H9 (cell line): ENCODE measurements around the gene KDF1. TPM values are rescaled to one million over a fixed set of nuclear protein-coding genes. Genes with fewer than 3 reads are reported as not detected.

Experiments used
- DNase-seq: peaks from one replicate; pipeline ENCODE4 v3.0.0-alpha.2; 2017
- H2AFZ ChIP-seq: one replicate; pipeline ENCODE4 v1.6.1; 2013; ENCODE audit warnings: mild to moderate bottlenecking, low read length, control low read depth, moderate library complexity
- H2AK5ac ChIP-seq: 2 replicates; pipeline ENCODE4 v1.6.1; 2013; ENCODE audit warnings: low read length, control low read depth, mixed read lengths; ENCODE audit not compliant: insufficient read length
- H2BK120ac ChIP-seq: one replicate; pipeline ENCODE4 v1.6.1; 2013; ENCODE audit warnings: low read depth, mild to moderate bottlenecking, low read length, control low read depth, inconsistent platforms; ENCODE audit not compliant: poor library complexity, severe bottlenecking
- H2BK12ac ChIP-seq: 2 replicates; pipeline ENCODE4 v1.6.1; 2013; ENCODE audit warnings: low read length, control low read depth, mixed read lengths, low read depth; ENCODE audit not compliant: insufficient read length
- H2BK15ac ChIP-seq: 2 replicates; pipeline ENCODE4 v1.6.1; 2013; ENCODE audit warnings: low read depth, low read length, control low read depth
- H2BK20ac ChIP-seq: one replicate; pipeline ENCODE4 v1.6.1; 2013; ENCODE audit warnings: low read depth, mild to moderate bottlenecking, low read length, control low read depth, inconsistent platforms; ENCODE audit not compliant: poor library complexity, severe bottlenecking
- H2BK5ac ChIP-seq: 2 replicates; pipeline ENCODE4 v1.6.1; 2013; ENCODE audit warnings: low read length, control low read depth, mixed read lengths; ENCODE audit not compliant: insufficient read length
- H3K14ac ChIP-seq: 2 replicates; pipeline ENCODE4 v1.6.1; 2013; ENCODE audit warnings: low read length, control low read depth; ENCODE audit not compliant: insufficient read depth
- H3K18ac ChIP-seq: 2 replicates; pipeline ENCODE4 v1.6.1; 2013; ENCODE audit warnings: low read depth, mild to moderate bottlenecking, mixed read lengths, low read length, control low read depth; ENCODE audit not compliant: insufficient read length
- H3K23ac ChIP-seq: 2 replicates; pipeline ENCODE4 v1.6.1; 2013; ENCODE audit warnings: low read length, control low read depth, mixed read lengths, low read depth; ENCODE audit not compliant: insufficient read length
- H3K23me2 ChIP-seq: 2 replicates; pipeline ENCODE4 v1.6.1; 2013; ENCODE audit warnings: low read depth, mild to moderate bottlenecking, mixed read lengths, low read length, control low read depth; ENCODE audit not compliant: insufficient read length, poor library complexity, severe bottlenecking
- H3K27ac ChIP-seq: 2 replicates; pipeline ENCODE4 v1.5.1; 2013; ENCODE audit warnings: low read length, control low read depth, mixed read lengths, low read depth; ENCODE audit not compliant: insufficient read length
- H3K27me3 ChIP-seq: 2 replicates; pipeline ENCODE4 v1.6.1; 2013; ENCODE audit warnings: low read length, control low read depth, inconsistent platforms; ENCODE audit not compliant: insufficient read depth
- H3K4ac ChIP-seq: 2 replicates; pipeline ENCODE4 v1.6.1; 2013; ENCODE audit warnings: low read depth, mild to moderate bottlenecking, control low read depth, inconsistent platforms, low read length, moderate library complexity
- H3K4me1 ChIP-seq: 2 replicates; pipeline ENCODE4 v1.6.1; 2013; ENCODE audit warnings: low read length, control low read depth, inconsistent platforms; ENCODE audit not compliant: insufficient read depth
- H3K4me2 ChIP-seq: 2 replicates; pipeline ENCODE4 v1.6.1; 2013; ENCODE audit warnings: low read length, control low read depth, mixed read lengths; ENCODE audit not compliant: insufficient read length, insufficient read depth
- H3K56ac ChIP-seq: 2 replicates; pipeline ENCODE4 v1.6.1; 2013; ENCODE audit warnings: low read depth, mild to moderate bottlenecking, mixed read lengths, low read length, control low read depth; ENCODE audit not compliant: insufficient read length
- H3K79me1 ChIP-seq: 2 replicates; pipeline ENCODE4 v1.6.1; 2013; ENCODE audit warnings: low read depth, mild to moderate bottlenecking, moderate library complexity, low read length, control low read depth, inconsistent platforms; ENCODE audit not compliant: insufficient read depth, poor library complexity, severe bottlenecking
- H3K79me2 ChIP-seq: 2 replicates; pipeline ENCODE4 v1.6.1; 2013; ENCODE audit warnings: low read length, control low read depth, inconsistent platforms; ENCODE audit not compliant: insufficient read depth
- H3K9ac ChIP-seq: 2 replicates; pipeline ENCODE4 v1.6.1; 2013; ENCODE audit warnings: low read length, control low read depth, mixed read lengths; ENCODE audit not compliant: insufficient read length; ENCODE audit errors: extremely low read depth
- H3K9me3 ChIP-seq: one replicate; pipeline ENCODE4 v1.6.1; 2013; ENCODE audit warnings: low read depth, low read length, inconsistent platforms; ENCODE audit not compliant: control insufficient read depth
- H3T11ph ChIP-seq: one replicate; pipeline ENCODE4 v1.6.1; 2013; ENCODE audit warnings: mild to moderate bottlenecking, low read length, control low read depth, inconsistent platforms
- H4K20me1 ChIP-seq: one replicate; pipeline ENCODE4 v1.6.1; 2013; ENCODE audit not compliant: control insufficient read depth, insufficient read length, insufficient read depth
- H4K5ac ChIP-seq: 2 replicates; pipeline ENCODE4 v1.6.1; 2013; ENCODE audit warnings: low read depth, mild to moderate bottlenecking, mixed read lengths, low read length, control low read depth; ENCODE audit not compliant: insufficient read length
- H4K8ac ChIP-seq: replicated peaks from 2 replicates; pipeline ENCODE4 v1.6.1; 2013; ENCODE audit warnings: low read length, control low read depth, mixed read lengths, low read depth; ENCODE audit not compliant: insufficient read length
- H4K91ac ChIP-seq: 2 replicates; pipeline ENCODE4 v1.6.1; 2013; ENCODE audit warnings: low read depth, mild to moderate bottlenecking, moderate library complexity, mixed read lengths, low read length, control low read depth; ENCODE audit not compliant: insufficient read length
- H3K27ac Mint-ChIP-seq, 3 experiments: 2 replicates in 2 of 3; 3 replicates in 1 of 3; pipeline ENCODE4 v1.8.0; 2020 to 2021; ENCODE audit warnings: mixed read lengths in 3 of 3, mild to moderate bottlenecking in 1 of 3, moderate library complexity in 1 of 3
- H3K27me3 Mint-ChIP-seq: 2 replicates; pipeline ENCODE4 v1.8.0; 2021; ENCODE audit warnings: low read depth, mild to moderate bottlenecking, moderate library complexity, mixed read lengths
- H3K36me3 Mint-ChIP-seq, 3 experiments: 2 replicates in 2 of 3; 3 replicates in 1 of 3; pipeline ENCODE4 v1.8.0; 2020 to 2021; ENCODE audit warnings: low read depth in 3 of 3, mixed read lengths in 3 of 3; ENCODE audit not compliant: insufficient read depth in 1 of 3
- H3K4me1 Mint-ChIP-seq, 2 experiments: 2 replicates each; pipeline ENCODE4 v1.8.0; 2020; ENCODE audit warnings: mixed read lengths in 2 of 2
- H3K4me3 Mint-ChIP-seq, 2 experiments: 2 replicates in 1 of 2; 3 replicates in 1 of 2; pipeline ENCODE4 v1.8.0; 2020 to 2021; ENCODE audit warnings: mild to moderate bottlenecking in 2 of 2, mixed read lengths in 2 of 2, moderate library complexity in 1 of 2
- H3K9me3 Mint-ChIP-seq, 2 experiments: 2 replicates in 1 of 2; 3 replicates in 1 of 2; pipeline ENCODE4 v1.8.0; 2020; ENCODE audit warnings: mild to moderate bottlenecking in 2 of 2, mixed read lengths in 2 of 2, moderate library complexity in 1 of 2
- WGBS: extraction: QIAGEN DNeasy Blood & Tissue Kit; methylation state at CpG from one replicate; pipeline ENCODE4 v1.1.7; 2013; ENCODE audit warnings: missing lambda C conversion rate, low lambda C conversion rate, mixed read lengths; ENCODE audit not compliant: insufficient read length; ENCODE audit errors: extremely low coverage; 5-methylcytosine and 5-hydroxymethylcytosine counted together
- total RNA-seq: library from RNA; stranded (reverse); gene quantifications from 2 replicates; pipeline ENCODE4 v1.2.1, GENCODE V29; 2021
- TF ChIP-seq, protein P1 (sequence below): fragments of 200-600 bp; sonication (generic); conservative IDR thresholded peaks from 3 replicates; pipeline ENCODE4 v1.8.0; 2021; ENCODE audit warnings: antibody characterized with exemption, mild to moderate bottlenecking

KDF1 gene
- total RNA-seq, 1 experiment from 2014 or later = 17.6 TPM

- peaks cover 2% of the 10 kb centered on the region for H3K27me3 Mint-ChIP-seq
- H3K9me3 Mint-ChIP-seq = no peaks in the 10 kb centered on the region
- Histone ChIP-seq H3K9ac (no peak overlapping the region), H4K20me1 (no peaks in the 10 kb centered on the region), H3K18ac (no peak overlapping the region), H3K23ac (no peak overlapping the region), H2AFZ (no peak overlapping the region), H4K8ac (no peak overlapping the region), H3T11ph (no peak overlapping the region), H3K4ac (no peak overlapping the region), H3K56ac (no peak overlapping the region), H3K23me2 (no peaks in the 10 kb centered on the region), H3K27me3 (no peaks in the 10 kb centered on the region), H2BK12ac (no peak overlapping the region), H3K79me2 (no peaks in the 10 kb centered on the region), H3K27ac (no peak overlapping the region), H2BK120ac (no peak overlapping the region), H4K5ac (no peak overlapping the region), H4K91ac (no peak overlapping the region), H3K9me3 (no peaks in the 10 kb centered on the region), H3K79me1 (no peaks in the 10 kb centered on the region), H3K4me2 (no peak overlapping the region), H2BK20ac (no peak overlapping the region), H2BK5ac (no peak overlapping the region), H2AK5ac (no peak overlapping the region), H3K14ac (no peak overlapping the region; the same call in 1 of the 2 replicates), H2BK15ac (no peak overlapping the region), H3K4me1 (no peaks in the 10 kb centered on the region)
- WGBS = no CpG with 5 or more reads among the region's 6 CpGs
- H3K4me1 Mint-ChIP-seq = no peaks in the 10 kb centered on the region
- TF ChIP-seq, protein P1, sequence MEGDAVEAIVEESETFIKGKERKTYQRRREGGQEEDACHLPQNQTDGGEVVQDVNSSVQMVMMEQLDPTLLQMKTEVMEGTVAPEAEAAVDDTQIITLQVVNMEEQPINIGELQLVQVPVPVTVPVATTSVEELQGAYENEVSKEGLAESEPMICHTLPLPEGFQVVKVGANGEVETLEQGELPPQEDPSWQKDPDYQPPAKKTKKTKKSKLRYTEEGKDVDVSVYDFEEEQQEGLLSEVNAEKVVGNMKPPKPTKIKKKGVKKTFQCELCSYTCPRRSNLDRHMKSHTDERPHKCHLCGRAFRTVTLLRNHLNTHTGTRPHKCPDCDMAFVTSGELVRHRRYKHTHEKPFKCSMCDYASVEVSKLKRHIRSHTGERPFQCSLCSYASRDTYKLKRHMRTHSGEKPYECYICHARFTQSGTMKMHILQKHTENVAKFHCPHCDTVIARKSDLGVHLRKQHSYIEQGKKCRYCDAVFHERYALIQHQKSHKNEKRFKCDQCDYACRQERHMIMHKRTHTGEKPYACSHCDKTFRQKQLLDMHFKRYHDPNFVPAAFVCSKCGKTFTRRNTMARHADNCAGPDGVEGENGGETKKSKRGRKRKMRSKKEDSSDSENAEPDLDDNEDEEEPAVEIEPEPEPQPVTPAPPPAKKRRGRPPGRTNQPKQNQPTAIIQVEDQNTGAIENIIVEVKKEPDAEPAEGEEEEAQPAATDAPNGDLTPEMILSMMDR = no peak
- DNase-seq = no peak
- H3K36me3 Mint-ChIP-seq = no peaks in the 10 kb centered on the region
- no peak overlapping the region for H3K27ac Mint-ChIP-seq
- no peak overlapping the region for H3K4me3 Mint-ChIP-seq
These were observed 53.0 kb downstream of the KDF1 start for GRCh38 chr1:26907071-26907917.
